HG02943 (cell line): Measurements from ENCODE around the gene PCDHGA1.
A peak's percentile ranks its signal among the peaks of the same experiment; 100 is the strongest.
"Not testable (repeated sequence)": the region's sequence is repeated elsewhere in the genome, so short reads cannot be mapped to it uniquely, and the experiment has no call there.

Experiments used
- ATAC-seq: cut with Tn5 transposase; IDR thresholded peaks from one replicate; pipeline ENCODE4 v1.9.1; 2021; ENCODE audit warnings: mild to moderate bottlenecking, low read depth, moderate library complexity; ENCODE audit not compliant: unreplicated experiment

Gene PCDHGA1

GRCh38 chr5:141407790-141408505 is 77.6 kb downstream of the PCDHGA1 start, which contains the start of gene PCDHGB6:
Gene PCDHGB6 (plus strand): TSS chr5:141408021. CDS start chr5:141408203, 182 bp downstream.
- not testable (repeated sequence) for ATAC-seq

- ATAC-seq, result no peak
Observed at GRCh38 chr5:141409598-141410306, 79.4 kb downstream of the PCDHGA1 start.

- no peak for ATAC-seq
Observed at GRCh38 chr5:141411575-141411974, 81.3 kb downstream of the PCDHGA1 start.

GRCh38 chr5:141412854-141413539 is 82.7 kb downstream of the PCDHGA1 start, which contains the start of gene PCDHGA10:
Gene PCDHGA10 (plus strand): TSS chr5:141412987. CDS start chr5:141413176, 189 bp downstream.
- peak; percentile 58 for ATAC-seq

- ATAC-seq, result no peak
Observed at GRCh38 chr5:141413540-141414069, 83.3 kb downstream of the PCDHGA1 start.

- not testable (repeated sequence) for ATAC-seq
Observed at GRCh38 chr5:141414548-141415274, 84.4 kb downstream of the PCDHGA1 start.

- ATAC-seq, result not testable (repeated sequence)
Observed at GRCh38 chr5:141415275-141415618, 84.9 kb downstream of the PCDHGA1 start.

GRCh38 chr5:141417494-141418172 is 87.3 kb downstream of the PCDHGA1 start, which contains the start of gene PCDHGB7:
Gene PCDHGB7 (plus strand): TSS chr5:141417677. CDS start chr5:141417860, 183 bp downstream.
- ATAC-seq, result peak; percentile 75

GRCh38 chr5:141419074-141419880 is 89.0 kb downstream of the PCDHGA1 start:
- no peak for ATAC-seq

- ATAC-seq, result no peak
Observed at GRCh38 chr5:141420855-141421488, 90.7 kb downstream of the PCDHGA1 start, which contains the start of gene PCDHGA11. Gene PCDHGA11 (plus strand): TSS chr5:141421051. CDS start chr5:141421228, 177 bp downstream.

GRCh38 chr5:141421489-141421855 is 91.2 kb downstream of the PCDHGA1 start:
- ATAC-seq, result no peak

- ATAC-seq, result no peak
Observed at GRCh38 chr5:141422742-141423291, 92.5 kb downstream of the PCDHGA1 start.

- no peak for ATAC-seq
Observed at GRCh38 chr5:141427783-141428426, 97.6 kb downstream of the PCDHGA1 start.

GRCh38 chr5:141430332-141431113 is 100.2 kb downstream of the PCDHGA1 start, which contains the start of gene PCDHGA12:
Gene PCDHGA12 (plus strand): TSS chr5:141430507. CDS start chr5:141430760, 253 bp downstream.
- peak; percentile 66 for ATAC-seq

GRCh38 chr5:141431286-141431685 is 101.0 kb downstream of the PCDHGA1 start:
- ATAC-seq, result peak; percentile 42

GRCh38 chr5:141432308-141432707 is 102.0 kb downstream of the PCDHGA1 start:
- ATAC-seq, result not testable (repeated sequence)
